Type B pancreatic cell (in vitro differentiated cells): ENCODE results near the gene ESYT1. TPM values are rescaled to one million over a fixed set of nuclear protein-coding genes. Genes with fewer than 3 reads are reported as not detected.
A peak's percentile ranks its signal among the peaks of the same experiment; 100 is the strongest.

Experiments
- DNase-seq: peaks from one replicate; pipeline ENCODE4 v3.0.0; 2021; ENCODE audit warnings: mixed read lengths; ENCODE audit not compliant: unreplicated experiment; ENCODE audit errors: extremely low spot score
- H3K27ac Mint-ChIP-seq: 2 replicates; pipeline ENCODE4 v1.8.0; 2021; ENCODE audit warnings: mild to moderate bottlenecking, mixed read lengths
- H3K27me3 Mint-ChIP-seq: 2 replicates; pipeline ENCODE4 v1.8.0; 2021; ENCODE audit warnings: mixed read lengths
- H3K36me3 Mint-ChIP-seq: 2 replicates; pipeline ENCODE4 v1.8.0; 2021; ENCODE audit warnings: mixed read lengths
- H3K4me1 Mint-ChIP-seq: one replicate; pipeline ENCODE4 v1.8.0; 2021; ENCODE audit warnings: mixed read lengths; ENCODE audit not compliant: unreplicated experiment
- H3K4me3 Mint-ChIP-seq: 2 replicates; pipeline ENCODE4 v1.8.0; 2021; ENCODE audit warnings: mild to moderate bottlenecking, mixed read lengths
- H3K9me3 Mint-ChIP-seq: 2 replicates; pipeline ENCODE4 v1.8.0; 2021; ENCODE audit warnings: mixed read lengths
- CTCF ChIP-seq: fragments of 200-600 bp; sonication (generic); conservative IDR thresholded peaks from 2 replicates; pipeline ENCODE4 v1.5.0; 2021; ENCODE audit warnings: antibody characterized with exemption, mild to moderate bottlenecking
- total RNA-seq: library from RNA; stranded (reverse); gene quantifications from 2 replicates; pipeline ENCODE4 v1.2.1, GENCODE V29; 2021; ENCODE audit warnings: low replicate concordance

The ESYT1 gene
- total RNA-seq, 1 donor from 2014 or later, result 96.3 TPM

- peak; percentile 80 for TF ChIP-seq CTCF
- Mint-ChIP-seq H3K27me3 (peaks cover 7% of the 10 kb centered on the region), H3K27ac (peak within 1 kb of the TSS; percentile 99), H3K36me3 (peaks cover 20% of the 10 kb centered on the region), H3K4me1 (peaks cover 26% of the 10 kb centered on the region), H3K9me3 (no peaks in the 10 kb centered on the region), H3K4me3 (peak within 1 kb of the TSS; percentile 99)
- DNase-seq, result peak; percentile 95
These were observed 61.2 kb downstream of the ESYT1 start, which contains the start of gene SMARCC2 for GRCh38 chr12:56189099-56189917. Gene SMARCC2, minus strand, starts transcription at chr12:56189483. Its CDS starts 22 bp downstream, at chr12:56189461.

GRCh38 chr12:56189918-56190694, 62.0 kb downstream of the ESYT1 start:
- DNase-seq, result peak; percentile 97
- peak; percentile 24 for TF ChIP-seq CTCF
- no peaks in the 10 kb centered on the region for H3K9me3 Mint-ChIP-seq
- H3K27me3 Mint-ChIP-seq, result peaks cover 7% of the 10 kb centered on the region
- peaks cover 15% of the 10 kb centered on the region for H3K36me3 Mint-ChIP-seq
- peak overlapping the region; percentile 99 for H3K4me3 Mint-ChIP-seq
- H3K27ac Mint-ChIP-seq, result peak overlapping the region; percentile 99
- peaks cover 26% of the 10 kb centered on the region for H3K4me1 Mint-ChIP-seq

- Mint-ChIP-seq H3K4me1 (peaks cover 26% of the 10 kb centered on the region), H3K9me3 (no peaks in the 10 kb centered on the region), H3K36me3 (peaks cover 14% of the 10 kb centered on the region), H3K4me3 (peak overlapping the region; percentile 99), H3K27me3 (peaks cover 7% of the 10 kb centered on the region), H3K27ac (peak overlapping the region; percentile 99)
- no peak for DNase-seq
- TF ChIP-seq CTCF, result no peak
These were observed 62.7 kb downstream of the ESYT1 start for GRCh38 chr12:56190695-56191155.

GRCh38 chr12:56192582-56192981, 64.5 kb downstream of the ESYT1 start:
- no peaks in the 10 kb centered on the region for H3K9me3 Mint-ChIP-seq
- peak overlapping the region; percentile 50 for H3K27ac Mint-ChIP-seq
- H3K36me3 Mint-ChIP-seq, result peaks cover 12% of the 10 kb centered on the region
- H3K4me1 Mint-ChIP-seq, result peaks cover 19% of the 10 kb centered on the region
- TF ChIP-seq CTCF, result no peak
- peaks cover 7% of the 10 kb centered on the region for H3K27me3 Mint-ChIP-seq
- DNase-seq, result no peak
- H3K4me3 Mint-ChIP-seq, result peak overlapping the region; percentile 57

GRCh38 chr12:56193025-56193578, 65.0 kb downstream of the ESYT1 start:
- H3K4me3 Mint-ChIP-seq, result peak overlapping the region; percentile 57
- H3K27me3 Mint-ChIP-seq, result peaks cover 7% of the 10 kb centered on the region
- no peaks in the 10 kb centered on the region for H3K9me3 Mint-ChIP-seq
- no peak for DNase-seq
- H3K27ac Mint-ChIP-seq, result peak overlapping the region; percentile 50
- H3K4me1 Mint-ChIP-seq, result peaks cover 14% of the 10 kb centered on the region
- peak; percentile 89 for TF ChIP-seq CTCF
- H3K36me3 Mint-ChIP-seq, result peaks cover 12% of the 10 kb centered on the region
